Fibroblast of lung (primary cell): ENCODE measurements around the gene TRIP13. TPM values are rescaled to one million over a fixed set of nuclear protein-coding genes. Genes with fewer than 3 reads are reported as not detected.

ENCODE experiments used
- DNase-seq, 2 donors: peaks; one replicate each; pipeline versions ENCODE4 v3.0.0 to v3.0.0-alpha.2; 2010; ENCODE audit warnings: low read depth in 2 of 2
- H2AFZ ChIP-seq: 2 replicates; pipeline ENCODE4 v1.5.1; 2012; ENCODE audit warnings: low read length, control low read depth, inconsistent platforms
- H3K27ac ChIP-seq: 2 replicates; pipeline ENCODE4 v1.5.1; 2011; ENCODE audit warnings: low read length, control low read depth; ENCODE audit not compliant: insufficient read depth
- H3K27me3 ChIP-seq: 2 replicates; pipeline ENCODE4 v1.5.1; 2011; ENCODE audit warnings: mild to moderate bottlenecking, low read length; ENCODE audit not compliant: control insufficient read depth, insufficient read depth
- H3K36me3 ChIP-seq: 2 replicates; pipeline ENCODE4 v1.5.1; 2011; ENCODE audit warnings: low read length; ENCODE audit not compliant: control insufficient read depth, insufficient read depth
- H3K4me1 ChIP-seq: 2 replicates; pipeline ENCODE4 v1.5.1; 2011; ENCODE audit warnings: low read length; ENCODE audit not compliant: control insufficient read depth, insufficient read depth; ENCODE audit errors: extremely low read depth
- H3K4me2 ChIP-seq: 2 replicates; pipeline ENCODE4 v1.5.1; 2011; ENCODE audit warnings: low read length, control low read depth; ENCODE audit not compliant: insufficient read depth; ENCODE audit errors: extremely low read depth
- H3K4me3 ChIP-seq, 4 experiments: fragments of 200-600 bp in 1 of 4; sonication (generic) in 1 of 4; replicated peaks in 1 of 4; 2 replicates each; pipeline ENCODE4 v1.5.1; 2011 to 2016; ENCODE audit warnings: low read length in 4 of 4, low read depth in 3 of 4, mild to moderate bottlenecking in 3 of 4, control low read depth in 2 of 4, inconsistent platforms in 1 of 4, mixed read lengths in 1 of 4; ENCODE audit not compliant: insufficient read depth in 1 of 4; ENCODE audit errors: control extremely low read depth in 1 of 4
- H3K79me2 ChIP-seq: 2 replicates; pipeline ENCODE4 v1.5.1; 2012; ENCODE audit warnings: mild to moderate bottlenecking, low read length, inconsistent platforms; ENCODE audit not compliant: control insufficient read depth, insufficient read depth
- H3K9ac ChIP-seq: 2 replicates; pipeline ENCODE4 v1.5.1; 2011; ENCODE audit warnings: mild to moderate bottlenecking, low read length, control low read depth; ENCODE audit not compliant: insufficient read depth
- H3K9me3 ChIP-seq: 2 replicates; pipeline ENCODE4 v1.5.1; 2012; ENCODE audit warnings: low read depth, low read length; ENCODE audit not compliant: control insufficient read depth, insufficient read depth
- H4K20me1 ChIP-seq: 2 replicates; pipeline ENCODE4 v1.5.1; 2011; ENCODE audit warnings: low read length; ENCODE audit not compliant: control insufficient read depth, insufficient read depth; ENCODE audit errors: extremely low read depth
- CTCF ChIP-seq, 2 donors: IDR thresholded peaks in 1 of 2; conservative IDR thresholded peaks in 1 of 2; 1 replicate in 1 of 2; 2 replicates in 1 of 2; pipeline ENCODE4 v1.5.1; 2011 to 2012; ENCODE audit warnings: low read length in 2 of 2, control low read depth in 1 of 2, inconsistent platforms in 1 of 2, low read depth in 1 of 2, mild to moderate bottlenecking in 1 of 2
- EZH2 ChIP-seq: IDR thresholded peaks from 2 replicates; pipeline ENCODE4 v1.5.1; 2012; ENCODE audit warnings: low read length, control low read depth, mild to moderate bottlenecking; ENCODE audit errors: missing control alignments
- polyA plus RNA-seq, 2 donors: library from polyadenylated mRNA; depleted of rRNA in 1 of 2; stranded (reverse) in 1 of 2; unstranded in 1 of 2; fragments of >200 nt; gene quantifications; 2 replicates each; pipeline ENCODE4 v1.2.1, GENCODE V29; 2011 to 2012; ENCODE audit warnings: missing spikeins in 1 of 2
- total RNA-seq: library from RNA; depleted of rRNA; stranded (reverse); fragments of >200 nt; gene quantifications from 2 replicates; pipeline ENCODE4 v1.2.1, GENCODE V29; 2014

The TRIP13 gene
- total and polyA plus RNA-seq, 2 donors (not counting 1 experiment from before 2014, with no cell fraction given): 7.4 to 11.7 TPM

DNA sequence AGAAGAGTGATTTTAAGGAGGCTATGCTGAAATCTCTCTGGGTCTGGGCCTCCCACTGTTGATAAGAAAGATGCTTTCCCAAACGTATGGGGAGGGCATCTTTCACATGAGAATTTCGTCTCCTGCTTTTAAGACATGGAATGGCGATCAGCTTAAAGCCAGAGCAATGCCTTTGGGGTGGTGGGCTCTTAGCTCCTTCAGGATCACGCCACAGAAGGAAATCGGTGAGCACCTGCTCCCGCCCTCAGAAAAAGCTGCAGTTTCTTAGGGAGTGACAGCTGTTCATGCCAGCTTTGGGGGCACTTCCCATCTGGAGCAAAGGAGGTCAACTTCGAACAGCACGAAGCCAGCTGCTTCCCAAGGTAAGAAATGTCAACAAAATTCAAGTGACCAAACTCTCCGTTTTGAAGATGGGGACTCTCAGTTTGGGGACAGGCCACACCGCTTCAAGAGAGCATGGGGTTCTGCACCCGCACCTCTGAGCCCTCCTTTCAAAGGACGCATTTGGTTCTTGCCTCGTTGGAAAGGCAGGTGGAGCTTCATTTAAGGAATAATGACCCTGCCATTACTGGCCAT is 39.0 kb downstream of the TRIP13 start:
- Histone ChIP-seq H3K79me2 (no peaks in the 10 kb centered on the region), H3K4me2 (no peak overlapping the region), H3K36me3 (no peaks in the 10 kb centered on the region), H3K27ac (no peak overlapping the region), H4K20me1 (no peaks in the 10 kb centered on the region), H3K4me1 (peaks cover 6% of the 10 kb centered on the region), H3K4me3 (no peak overlapping the region), H3K9ac (no peak overlapping the region), H3K27me3 (peaks cover 7% of the 10 kb centered on the region), H3K9me3 (no peaks in the 10 kb centered on the region), H2AFZ (no peak overlapping the region)
- DNase-seq: no peak
- TF ChIP-seq CTCF (conservative IDR thresholded peaks at IDR 0.05 in 1 of 2, IDR thresholded peaks at IDR 0.05 in 1 of 2; ENCODE audit: low read depth in 1 of 2, low read length in 2 of 2) (no peak), EZH2 (no peak)

GRCh38 chr5:932151-932627 is 39.5 kb downstream of the TRIP13 start:
- peaks cover 7% of the 10 kb centered on the region for H3K27me3 ChIP-seq
- no peak for DNase-seq

GRCh38 chr5:932628-933250 is 40.1 kb downstream of the TRIP13 start:
- Histone ChIP-seq H3K4me3 (no peak overlapping the region), H2AFZ (no peak overlapping the region), H3K27me3 (peaks cover 10% of the 10 kb centered on the region), H3K9ac (no peak overlapping the region), H3K9me3 (no peaks in the 10 kb centered on the region), H3K79me2 (no peaks in the 10 kb centered on the region), H3K36me3 (no peaks in the 10 kb centered on the region), H4K20me1 (no peaks in the 10 kb centered on the region), H3K27ac (no peak overlapping the region), H3K4me2 (no peak overlapping the region), H3K4me1 (peaks cover 6% of the 10 kb centered on the region)
- TF ChIP-seq EZH2: no peak
- no peak for TF ChIP-seq CTCF (conservative IDR thresholded peaks at IDR 0.05 in 1 of 2, IDR thresholded peaks at IDR 0.05 in 1 of 2; ENCODE audit: low read depth in 1 of 2, low read length in 2 of 2)
- peak in 1 of 2 donors; percentile 73 for DNase-seq

More at GRCh38 chr5:932151-932627, 39.5 kb downstream of the TRIP13 start:
- H2AFZ ChIP-seq: no peak overlapping the region
- no peaks in the 10 kb centered on the region for H4K20me1 ChIP-seq
- no peak overlapping the region for H3K4me2 ChIP-seq
- H3K36me3 ChIP-seq: no peaks in the 10 kb centered on the region
- no peak overlapping the region for H3K9ac ChIP-seq
- H3K9me3 ChIP-seq: no peaks in the 10 kb centered on the region
- H3K79me2 ChIP-seq: no peaks in the 10 kb centered on the region
- TF ChIP-seq CTCF (conservative IDR thresholded peaks at IDR 0.05 in 1 of 2, IDR thresholded peaks at IDR 0.05 in 1 of 2; ENCODE audit: low read depth in 1 of 2, low read length in 2 of 2) (no peak), EZH2 (no peak)
- H3K4me3 ChIP-seq: no peak overlapping the region
- no peak overlapping the region for H3K27ac ChIP-seq
- H3K4me1 ChIP-seq: peaks cover 6% of the 10 kb centered on the region
